Measurements from ENCODE around the gene RFFL.

RFFL gene

DNA sequence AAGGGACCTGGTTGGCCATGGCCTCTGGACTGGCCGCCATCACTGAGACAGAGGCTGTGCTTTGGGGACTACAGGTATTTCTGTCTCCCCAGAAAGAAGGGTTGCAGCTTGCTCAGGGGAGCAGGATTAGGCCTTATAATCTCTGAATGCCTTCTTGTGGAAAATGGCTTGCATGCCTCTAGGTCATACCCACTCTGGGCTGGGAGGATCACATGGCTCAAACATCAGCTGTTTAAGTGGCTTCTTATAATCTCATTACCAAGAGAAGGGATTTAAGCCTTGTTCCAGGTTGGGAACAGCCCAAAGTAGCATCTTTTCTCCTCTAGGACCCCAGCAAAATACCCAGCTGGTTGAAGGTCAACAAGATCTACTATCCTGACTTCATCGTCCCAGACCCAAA lies 64.1 kb downstream of the RFFL start:
- Histone ChIP-seq H3K9me3 (ENCODE audit: control insufficient read depth, insufficient read depth, low read depth, low read length) (no peaks in the 10 kb centered on the region), H3K4me1 (ENCODE audit: control insufficient read depth, insufficient read depth, low read length) (no peaks in the 10 kb centered on the region), H3K36me3 (ENCODE audit: control insufficient read depth in 2 of 2, insufficient read depth in 1 of 2, low read length in 2 of 2) (peaks cover 26 to 96% of the 10 kb centered on the region in 2 experiments), H3K4me3 (ENCODE audit: low read depth, low read length) (no peak overlapping the region), H3K27ac (ENCODE audit: extremely low read depth, low read depth, low read length) (no peak overlapping the region)
- TF ChIP-seq ZNF266 (tag by site-specific recombination; IDR thresholded peaks at IDR 0.05; ENCODE audit: low read depth) (no peak), GLIS1 (tag by site-specific recombination; IDR thresholded peaks at IDR 0.05) (no peak), HOXC10 (CRISPR knock-in tag; IDR thresholded peaks at IDR 0.05) (no peak), KLF9 (tag by site-specific recombination; IDR thresholded peaks at IDR 0.05; ENCODE audit: low read depth) (no peak), ZNF521 (tag by site-specific recombination; IDR thresholded peaks at IDR 0.05) (no peak), ZNF585B (tag by site-specific recombination; IDR thresholded peaks at IDR 0.05) (no peak), ZNF776 (tag by site-specific recombination; IDR thresholded peaks at IDR 0.05; ENCODE audit: borderline replicate concordance) (no peak)
- TF ChIP-seq, protein P1, sequence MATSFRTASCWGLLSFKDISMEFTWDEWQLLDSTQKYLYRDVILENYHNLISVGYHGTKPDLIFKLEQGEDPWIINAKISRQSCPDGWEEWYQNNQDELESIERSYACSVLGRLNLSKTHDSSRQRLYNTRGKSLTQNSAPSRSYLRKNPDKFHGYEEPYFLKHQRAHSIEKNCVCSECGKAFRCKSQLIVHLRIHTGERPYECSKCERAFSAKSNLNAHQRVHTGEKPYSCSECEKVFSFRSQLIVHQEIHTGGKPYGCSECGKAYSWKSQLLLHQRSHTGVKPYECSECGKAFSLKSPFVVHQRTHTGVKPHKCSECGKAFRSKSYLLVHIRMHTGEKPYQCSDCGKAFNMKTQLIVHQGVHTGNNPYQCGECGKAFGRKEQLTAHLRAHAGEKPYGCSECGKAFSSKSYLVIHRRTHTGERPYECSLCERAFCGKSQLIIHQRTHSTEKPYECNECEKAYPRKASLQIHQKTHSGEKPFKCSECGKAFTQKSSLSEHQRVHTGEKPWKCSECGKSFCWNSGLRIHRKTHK (tag by site-specific recombination; IDR thresholded peaks at IDR 0.05) = no peak
- CTCF ChIA-PET = interaction anchor here (0.7 to 8.4 kb wide), 5 partner anchors 11 to 121 kb away, joined by 3 to 79 read pairs (median 8); partner anchors contain the start of genes FNDC8 and RAD51D
- POLR2A ChIA-PET = no interaction called here

DNA sequence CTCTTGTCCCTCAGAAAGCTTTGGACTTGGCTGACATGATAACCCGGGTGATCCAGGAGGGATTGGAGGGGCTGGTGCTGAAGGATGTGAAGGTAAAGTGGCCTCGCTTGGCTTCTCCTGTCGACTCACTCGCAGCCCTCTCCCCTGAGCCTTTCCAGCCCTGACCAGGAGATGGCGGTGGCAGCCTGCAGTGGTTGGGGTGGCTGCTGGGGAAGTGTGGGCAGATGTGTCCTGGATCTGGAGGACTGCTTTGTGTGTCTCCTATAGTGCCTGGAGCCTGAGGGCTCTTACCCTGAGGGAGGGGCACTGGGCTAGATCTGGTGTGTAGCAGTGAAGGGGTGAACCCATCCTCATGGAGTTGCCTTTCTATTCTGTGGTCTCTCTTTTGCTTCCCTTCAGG lies 65.3 kb downstream of the RFFL start:
- Histone ChIP-seq H3K36me3 (ENCODE audit: control insufficient read depth in 2 of 2, insufficient read depth in 1 of 2, low read length in 2 of 2) (peaks cover 27 to 96% of the 10 kb centered on the region in 2 experiments), H3K4me1 (ENCODE audit: control insufficient read depth, insufficient read depth, low read length) (no peaks in the 10 kb centered on the region), H3K4me3 (ENCODE audit: low read depth, low read length) (no peak overlapping the region), H3K9me3 (ENCODE audit: control insufficient read depth, insufficient read depth, low read depth, low read length) (no peaks in the 10 kb centered on the region), H3K27ac (ENCODE audit: extremely low read depth, low read depth, low read length) (no peak overlapping the region)
- CTCF ChIA-PET = interaction anchor here (0.6 to 8.4 kb wide), 10 partner anchors 14 to 145 kb away, joined by 3 to 79 read pairs (median 3); partner anchors contain the start of genes FNDC8 and RAD51D
- TF ChIP-seq ZNF660 (tag by site-specific recombination; IDR thresholded peaks at IDR 0.05) = peak; percentile 19; the same call in 1 of the 2 replicates
- no peak for TF ChIP-seq ZNF221 (tag by site-specific recombination; IDR thresholded peaks at IDR 0.05; ENCODE audit: borderline replicate concordance)
- TF ChIP-seq ZNF768 (tag by site-specific recombination; IDR thresholded peaks at IDR 0.05) = no peak
- TF ChIP-seq ZNF10 (tag by site-specific recombination; IDR thresholded peaks at IDR 0.05) = no peak
- TF ChIP-seq SP7 (tag by site-specific recombination; IDR thresholded peaks at IDR 0.05) = no peak
- peak; percentile 74 for TF ChIP-seq ZNF654 (tag by site-specific recombination; IDR thresholded peaks at IDR 0.05; ENCODE audit: low read depth)
- TF ChIP-seq ZFHX2 (tag by site-specific recombination; conservative IDR thresholded peaks at IDR 0.05) = peak; percentile 59; the same call in 1 of the 2 replicates
- TF ChIP-seq ZNF37A (tag by site-specific recombination; IDR thresholded peaks at IDR 0.05) = no peak
- TF ChIP-seq ZNF624 (tag by site-specific recombination; IDR thresholded peaks at IDR 0.05) = no peak
- no peak for TF ChIP-seq ZNF239 (tag by site-specific recombination; IDR thresholded peaks at IDR 0.05)
- TF ChIP-seq ZNF510 (tag by site-specific recombination; IDR thresholded peaks at IDR 0.05; ENCODE audit: insufficient replicate concordance) = no peak
- TF ChIP-seq SCRT2 (tag by site-specific recombination; IDR thresholded peaks at IDR 0.05) = no peak
- no peak for TF ChIP-seq GLIS1 (tag by site-specific recombination; IDR thresholded peaks at IDR 0.05)
- TF ChIP-seq ZNF140 (tag by site-specific recombination; IDR thresholded peaks at IDR 0.05) = no peak
- no peak for TF ChIP-seq KLF9 (tag by site-specific recombination; IDR thresholded peaks at IDR 0.05; ENCODE audit: low read depth)
- no peak for TF ChIP-seq ZFP41 (tag by site-specific recombination; IDR thresholded peaks at IDR 0.05; ENCODE audit: borderline replicate concordance)
- TF ChIP-seq, protein P2, sequence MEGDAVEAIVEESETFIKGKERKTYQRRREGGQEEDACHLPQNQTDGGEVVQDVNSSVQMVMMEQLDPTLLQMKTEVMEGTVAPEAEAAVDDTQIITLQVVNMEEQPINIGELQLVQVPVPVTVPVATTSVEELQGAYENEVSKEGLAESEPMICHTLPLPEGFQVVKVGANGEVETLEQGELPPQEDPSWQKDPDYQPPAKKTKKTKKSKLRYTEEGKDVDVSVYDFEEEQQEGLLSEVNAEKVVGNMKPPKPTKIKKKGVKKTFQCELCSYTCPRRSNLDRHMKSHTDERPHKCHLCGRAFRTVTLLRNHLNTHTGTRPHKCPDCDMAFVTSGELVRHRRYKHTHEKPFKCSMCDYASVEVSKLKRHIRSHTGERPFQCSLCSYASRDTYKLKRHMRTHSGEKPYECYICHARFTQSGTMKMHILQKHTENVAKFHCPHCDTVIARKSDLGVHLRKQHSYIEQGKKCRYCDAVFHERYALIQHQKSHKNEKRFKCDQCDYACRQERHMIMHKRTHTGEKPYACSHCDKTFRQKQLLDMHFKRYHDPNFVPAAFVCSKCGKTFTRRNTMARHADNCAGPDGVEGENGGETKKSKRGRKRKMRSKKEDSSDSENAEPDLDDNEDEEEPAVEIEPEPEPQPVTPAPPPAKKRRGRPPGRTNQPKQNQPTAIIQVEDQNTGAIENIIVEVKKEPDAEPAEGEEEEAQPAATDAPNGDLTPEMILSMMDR (tag by site-specific recombination; IDR thresholded peaks at IDR 0.05) = peak; percentile 90
- TF ChIP-seq ZNF23 (tag by site-specific recombination; IDR thresholded peaks at IDR 0.05; ENCODE audit: borderline replicate concordance) = no peak
- TF ChIP-seq ZNF560 (tag by site-specific recombination; IDR thresholded peaks at IDR 0.05; ENCODE audit: borderline replicate concordance) = no peak
- peak; percentile 43; the same call in 1 of the 2 replicates for TF ChIP-seq EGR2 (tag by site-specific recombination; IDR thresholded peaks at IDR 0.05; ENCODE audit: low read depth)
- TF ChIP-seq BCL11A (tag by site-specific recombination; IDR thresholded peaks at IDR 0.05; ENCODE audit: low read depth) = no peak
- TF ChIP-seq PRDM1 (tag by site-specific recombination; IDR thresholded peaks at IDR 0.05) = peak; percentile 62
- TF ChIP-seq ZSCAN16 (tag by site-specific recombination; IDR thresholded peaks at IDR 0.05) = no peak
- no peak for TF ChIP-seq ZNF596 (tag by site-specific recombination; IDR thresholded peaks at IDR 0.05)
- 0 out of 2 replicates have a peak, but pooled peaks have one; percentile 31 for TF ChIP-seq ZNF2 (tag by site-specific recombination; IDR thresholded peaks at IDR 0.05)
- no peak for TF ChIP-seq ZNF423 (tag by site-specific recombination; IDR thresholded peaks at IDR 0.05)
- peak; percentile 55 for TF ChIP-seq ZNF335 (tag by site-specific recombination; conservative IDR thresholded peaks at IDR 0.05)
- no peak for TF ChIP-seq ZNF121 (tag by site-specific recombination; IDR thresholded peaks at IDR 0.05)
- no peak for TF ChIP-seq ZNF677 (tag by site-specific recombination; IDR thresholded peaks at IDR 0.05)
- POLR2A ChIA-PET = no interaction called here
